K562 (cell line): ENCODE data around the gene ELOF1. TPM values are rescaled to one million over a fixed set of nuclear protein-coding genes. Genes with fewer than 3 reads are reported as not detected.

ENCODE experiments used
- ARID1B ChIP-seq: fragments of 450-650 bp; IDR thresholded peaks from 2 replicates; pipeline ENCODE4 v1.6.1; 2016; ENCODE audit warnings: antibody characterized with exemption, mild to moderate bottlenecking, inconsistent platforms
- CHD4 ChIP-seq: fragments of 200-600 bp; sonication (generic); IDR thresholded peaks from 3 replicates; pipeline ENCODE4 v1.6.1; 2012; ENCODE audit warnings: low read depth, mild to moderate bottlenecking, mixed read lengths, low read length, inconsistent platforms; ENCODE audit not compliant: insufficient read depth, insufficient replicate concordance, poor library complexity, severe bottlenecking
- DACH1 ChIP-seq: fragments of 450-650 bp; IDR thresholded peaks from 2 replicates; pipeline ENCODE4 v1.6.1; 2018; ENCODE audit not compliant: partially characterized antibody
- FOSL1 ChIP-seq: fragments of 200-800 bp; sonication (Bioruptor generic); conservative IDR thresholded peaks from 2 replicates; pipeline ENCODE4 v1.6.1; 2016; ENCODE audit warnings: missing genetic modification characterization, missing compliant biosample characterization
- GMEB1 ChIP-seq: fragments of 250-450 bp; sonication (Bioruptor Pico); IDR thresholded peaks from 2 replicates; pipeline ENCODE4 v1.4.0; 2020; ENCODE audit warnings: mild to moderate bottlenecking
- PHF20 ChIP-seq: fragments of 450-650 bp; IDR thresholded peaks from 2 replicates; pipeline ENCODE4 v1.6.1; 2018; ENCODE audit not compliant: partially characterized antibody
- PKNOX1 ChIP-seq: fragments of 450-650 bp; IDR thresholded peaks from 2 replicates; pipeline ENCODE4 v1.6.1; 2016
- STAT5A ChIP-seq: IDR thresholded peaks from 2 replicates; pipeline ENCODE4 v1.6.1; 2012; ENCODE audit warnings: low read length, inconsistent platforms, borderline replicate concordance
- TAF1 ChIP-seq: IDR thresholded peaks from 2 replicates; pipeline ENCODE4 v1.6.1; 2011; ENCODE audit warnings: mild to moderate bottlenecking, low read length, moderate library complexity; ENCODE audit not compliant: insufficient read depth, control insufficient read depth, severe bottlenecking; ENCODE audit errors: extremely low read depth
- TBP ChIP-seq: optimal IDR thresholded peaks from 2 replicates; pipeline ENCODE3; 2011; ENCODE audit warnings: low read depth, low read length, improper control_type of control experiment
- ZNF12 ChIP-seq: sonication (generic); formaldehyde crosslinking; IDR thresholded peaks from 2 replicates; pipeline ENCODE4 v1.4.0; 2020; ENCODE audit warnings: mild to moderate bottlenecking, missing genetic modification reagents
- ZNF584 ChIP-seq: fragments of 200-800 bp; sonication (Bioruptor generic); IDR thresholded peaks from 2 replicates; pipeline ENCODE4 v1.6.1; 2016; ENCODE audit warnings: low read depth, mild to moderate bottlenecking, missing genetic modification characterization, missing compliant biosample characterization
- ZNF644 ChIP-seq: fragments of 200-800 bp; sonication (Bioruptor generic); IDR thresholded peaks from 2 replicates; pipeline ENCODE4 v1.6.1; 2016; ENCODE audit warnings: low read depth, missing genetic modification characterization, missing compliant biosample characterization
- ZNF830 ChIP-seq: fragments of 250-450 bp; sonication (Bioruptor Pico); IDR thresholded peaks from 2 replicates; pipeline ENCODE4 v1.5.0; 2021; ENCODE audit warnings: mild to moderate bottlenecking
- polyA plus RNA-seq, 8 experiments: library from polyadenylated mRNA; depleted of rRNA in 4 of 8; stranded (reverse) in 5 of 8; unstranded in 3 of 8; fragments of >200 nt; fragmentation: Nextera tagmentation in 2 of 8; fragmentation: Illumina TruSeq in 1 of 8; extraction: Ambion mirVana in 2 of 8; extraction: Trizol in 1 of 8; gene quantifications; 2 replicates each; pipeline versions ENCODE4 v1.2.1 to v1.2.3, GENCODE V29; 2011 to 2014; ENCODE audit warnings: inconsistent platforms in 1 of 8, missing spikeins in 1 of 8
- total RNA-seq, 7 experiments: library from RNA; depleted of rRNA in 6 of 7; stranded (reverse); fragments of >200 nt in 6 of 7; fragmentation: Illumina TruSeq in 2 of 7; extraction: Trizol in 2 of 7; gene quantifications; 2 replicates each; pipeline versions ENCODE4 v1.2.1 to v1.2.3, GENCODE V29; 2011 to 2021; ENCODE audit warnings: low replicate concordance in 1 of 7
- TF ChIP-seq, protein P1 (sequence below): fragments of 450-650 bp; IDR thresholded peaks from 2 replicates; pipeline ENCODE4 v1.6.1; 2017; ENCODE audit warnings: antibody characterized with exemption, mild to moderate bottlenecking
- TF ChIP-seq, protein P2 (sequence below): fragments of 450-650 bp; IDR thresholded peaks from 2 replicates; pipeline ENCODE4 v1.6.1; 2016; ENCODE audit warnings: borderline replicate concordance
- TF ChIP-seq, protein P3 (sequence below): sonication (generic); formaldehyde crosslinking; IDR thresholded peaks from 2 replicates; pipeline ENCODE4 v1.8.1; 2022; ENCODE audit warnings: missing genetic modification reagents

The ELOF1 gene
- total and polyA plus RNA-seq, 9 of the 15 experiments (the other 6 are each of a cell fraction or from before 2014, with no cell fraction given), result 16.7 to 147 (median 74.2) TPM

DNA sequence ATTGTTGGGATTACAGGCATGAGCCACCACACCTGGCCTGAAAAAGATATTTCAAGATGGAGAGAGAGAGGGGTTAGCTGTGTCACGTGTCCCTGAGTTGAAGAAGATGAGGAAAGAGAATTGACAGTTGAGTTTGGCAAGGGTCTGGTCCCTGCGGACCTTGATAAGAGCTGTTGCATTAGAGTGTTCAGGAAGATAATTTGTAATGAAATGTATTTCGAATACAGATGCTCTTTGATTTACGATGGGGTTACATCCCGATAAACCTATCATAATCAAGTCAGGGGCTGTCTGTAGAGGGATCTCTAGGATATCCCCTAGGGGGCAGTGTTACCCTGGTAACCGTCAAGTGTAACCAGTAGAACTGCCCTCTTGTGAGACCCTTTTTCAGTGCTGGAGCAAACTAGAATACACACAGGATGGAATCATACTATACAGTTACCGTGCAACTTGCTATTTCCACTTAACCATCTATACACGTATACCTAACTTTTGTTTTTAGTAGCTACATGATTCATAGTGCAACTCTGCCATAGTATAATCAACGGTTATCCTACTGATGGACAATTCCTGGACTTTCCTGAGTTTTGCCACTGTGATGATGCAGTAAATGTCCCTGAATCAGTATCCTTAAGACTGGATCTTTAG lies 1.5 kb upstream of the ELOF1 start (continued):
- TF ChIP-seq, protein P1, sequence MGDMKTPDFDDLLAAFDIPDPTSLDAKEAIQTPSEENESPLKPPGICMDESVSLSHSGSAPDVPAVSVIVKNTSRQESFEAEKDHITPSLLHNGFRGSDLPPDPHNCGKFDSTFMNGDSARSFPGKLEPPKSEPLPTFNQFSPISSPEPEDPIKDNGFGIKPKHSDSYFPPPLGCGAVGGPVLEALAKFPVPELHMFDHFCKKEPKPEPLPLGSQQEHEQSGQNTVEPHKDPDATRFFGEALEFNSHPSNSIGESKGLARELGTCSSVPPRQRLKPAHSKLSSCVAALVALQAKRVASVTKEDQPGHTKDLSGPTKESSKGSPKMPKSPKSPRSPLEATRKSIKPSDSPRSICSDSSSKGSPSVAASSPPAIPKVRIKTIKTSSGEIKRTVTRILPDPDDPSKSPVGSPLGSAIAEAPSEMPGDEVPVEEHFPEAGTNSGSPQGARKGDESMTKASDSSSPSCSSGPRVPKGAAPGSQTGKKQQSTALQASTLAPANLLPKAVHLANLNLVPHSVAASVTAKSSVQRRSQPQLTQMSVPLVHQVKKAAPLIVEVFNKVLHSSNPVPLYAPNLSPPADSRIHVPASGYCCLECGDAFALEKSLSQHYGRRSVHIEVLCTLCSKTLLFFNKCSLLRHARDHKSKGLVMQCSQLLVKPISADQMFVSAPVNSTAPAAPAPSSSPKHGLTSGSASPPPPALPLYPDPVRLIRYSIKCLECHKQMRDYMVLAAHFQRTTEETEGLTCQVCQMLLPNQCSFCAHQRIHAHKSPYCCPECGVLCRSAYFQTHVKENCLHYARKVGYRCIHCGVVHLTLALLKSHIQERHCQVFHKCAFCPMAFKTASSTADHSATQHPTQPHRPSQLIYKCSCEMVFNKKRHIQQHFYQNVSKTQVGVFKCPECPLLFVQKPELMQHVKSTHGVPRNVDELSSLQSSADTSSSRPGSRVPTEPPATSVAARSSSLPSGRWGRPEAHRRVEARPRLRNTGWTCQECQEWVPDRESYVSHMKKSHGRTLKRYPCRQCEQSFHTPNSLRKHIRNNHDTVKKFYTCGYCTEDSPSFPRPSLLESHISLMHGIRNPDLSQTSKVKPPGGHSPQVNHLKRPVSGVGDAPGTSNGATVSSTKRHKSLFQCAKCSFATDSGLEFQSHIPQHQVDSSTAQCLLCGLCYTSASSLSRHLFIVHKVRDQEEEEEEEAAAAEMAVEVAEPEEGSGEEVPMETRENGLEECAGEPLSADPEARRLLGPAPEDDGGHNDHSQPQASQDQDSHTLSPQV, result peak; percentile 84
- no peak for TF ChIP-seq DACH1
- no peak for TF ChIP-seq CHD4
- TF ChIP-seq ZNF830 (CRISPR knock-in tag), result no peak
- 0 out of 2 replicates have a peak, but pooled peaks have one; percentile 59 for TF ChIP-seq ZNF584 (CRISPR knock-in tag)
- no peak for TF ChIP-seq PHF20
- TF ChIP-seq, protein P2, sequence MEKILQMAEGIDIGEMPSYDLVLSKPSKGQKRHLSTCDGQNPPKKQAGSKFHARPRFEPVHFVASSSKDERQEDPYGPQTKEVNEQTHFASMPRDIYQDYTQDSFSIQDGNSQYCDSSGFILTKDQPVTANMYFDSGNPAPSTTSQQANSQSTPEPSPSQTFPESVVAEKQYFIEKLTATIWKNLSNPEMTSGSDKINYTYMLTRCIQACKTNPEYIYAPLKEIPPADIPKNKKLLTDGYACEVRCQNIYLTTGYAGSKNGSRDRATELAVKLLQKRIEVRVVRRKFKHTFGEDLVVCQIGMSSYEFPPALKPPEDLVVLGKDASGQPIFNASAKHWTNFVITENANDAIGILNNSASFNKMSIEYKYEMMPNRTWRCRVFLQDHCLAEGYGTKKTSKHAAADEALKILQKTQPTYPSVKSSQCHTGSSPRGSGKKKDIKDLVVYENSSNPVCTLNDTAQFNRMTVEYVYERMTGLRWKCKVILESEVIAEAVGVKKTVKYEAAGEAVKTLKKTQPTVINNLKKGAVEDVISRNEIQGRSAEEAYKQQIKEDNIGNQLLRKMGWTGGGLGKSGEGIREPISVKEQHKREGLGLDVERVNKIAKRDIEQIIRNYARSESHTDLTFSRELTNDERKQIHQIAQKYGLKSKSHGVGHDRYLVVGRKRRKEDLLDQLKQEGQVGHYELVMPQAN, result 0 out of 2 replicates have a peak, but pooled peaks have one; percentile 6
- TF ChIP-seq GMEB1 (CRISPR knock-in tag), result no peak
- peak; percentile 97 for TF ChIP-seq ARID1B
- peak; percentile 27; the same call in 1 of the 2 replicates for TF ChIP-seq FOSL1
- peak; percentile 93 for TF ChIP-seq PKNOX1
- no peak for TF ChIP-seq ZNF644
- TF ChIP-seq ZNF12 (CRISPR knock-in tag), result no peak
- no peak for TF ChIP-seq TAF1
- TF ChIP-seq, protein P3, sequence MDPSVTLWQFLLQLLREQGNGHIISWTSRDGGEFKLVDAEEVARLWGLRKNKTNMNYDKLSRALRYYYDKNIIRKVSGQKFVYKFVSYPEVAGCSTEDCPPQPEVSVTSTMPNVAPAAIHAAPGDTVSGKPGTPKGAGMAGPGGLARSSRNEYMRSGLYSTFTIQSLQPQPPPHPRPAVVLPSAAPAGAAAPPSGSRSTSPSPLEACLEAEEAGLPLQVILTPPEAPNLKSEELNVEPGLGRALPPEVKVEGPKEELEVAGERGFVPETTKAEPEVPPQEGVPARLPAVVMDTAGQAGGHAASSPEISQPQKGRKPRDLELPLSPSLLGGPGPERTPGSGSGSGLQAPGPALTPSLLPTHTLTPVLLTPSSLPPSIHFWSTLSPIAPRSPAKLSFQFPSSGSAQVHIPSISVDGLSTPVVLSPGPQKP (CRISPR knock-in tag), result no peak
- peak; percentile 83 for TF ChIP-seq STAT5A
- TF ChIP-seq TBP, result peak; percentile 57
